IMR-90 (cell line): ENCODE data around the gene CPNE9. TPM values are rescaled to one million over a fixed set of nuclear protein-coding genes. Genes with fewer than 3 reads are reported as not detected.

ENCODE experiments used
- ATAC-seq: fragments of 200-7000 bp; cut with Tn5 transposase; 2 replicates; pipeline ENCODE4 v1.9.1; 2020; ENCODE audit warnings: low read depth, mild to moderate bottlenecking, moderate library complexity
- BruUV-seq: library from RNA; stranded (reverse); fragments of 400-500 nt; replicated peaks from 2 replicates; lab custom pipeline; 2021; lab: Mats Ljungman, UMichigan
- CTCF ChIA-PET: fragments of 300-600 bp; formaldehyde crosslinking; extraction: SDS; loops from one replicate; lab custom pipeline; 2021; ENCODE audit warnings: antibody characterized with exemption; lab: Yijun Ruan, JAX
- POLR2A ChIA-PET: fragments of 300-600 bp; sonication (Branson Sonifier 250); formaldehyde crosslinking; loops from one replicate; lab custom pipeline; 2022; ENCODE audit warnings: antibody characterized with exemption; ENCODE audit not compliant: unreplicated experiment; lab: Charles Lee
- DNase-seq: peaks from one replicate; pipeline ENCODE4 v3.0.0; 2013
- H2AFZ ChIP-seq: replicated peaks from 2 replicates; pipeline ENCODE3; 2013; ENCODE audit warnings: low read length, mild to moderate bottlenecking; ENCODE audit not compliant: poor library complexity
- H2AK5ac ChIP-seq: 2 replicates; pipeline ENCODE4 v1.6.1; 2013; ENCODE audit warnings: low read depth, low read length, inconsistent platforms
- H2AK9ac ChIP-seq: replicated peaks from 2 replicates; pipeline ENCODE3; 2013; ENCODE audit warnings: mild to moderate bottlenecking, low read depth, low read length, moderate library complexity; ENCODE audit not compliant: poor library complexity
- H2BK120ac ChIP-seq: 2 replicates; pipeline ENCODE4 v1.6.1; 2013; ENCODE audit warnings: low read depth, low read length, inconsistent platforms
- H2BK15ac ChIP-seq: 3 replicates; pipeline ENCODE4 v1.6.1; 2013; ENCODE audit warnings: low read depth, low read length, inconsistent platforms
- H2BK20ac ChIP-seq: 2 replicates; pipeline ENCODE4 v1.6.1; 2013; ENCODE audit warnings: low read depth, mild to moderate bottlenecking, inconsistent platforms, low read length, moderate library complexity
- H2BK5ac ChIP-seq: 2 replicates; pipeline ENCODE4 v1.6.1; 2013; ENCODE audit warnings: mild to moderate bottlenecking, low read depth, low read length, inconsistent platforms; ENCODE audit not compliant: poor library complexity, severe bottlenecking
- H3K14ac ChIP-seq: replicated peaks from 2 replicates; pipeline ENCODE4 v1.6.1; 2013; ENCODE audit warnings: low read depth, low read length, inconsistent platforms
- H3K18ac ChIP-seq: 2 replicates; pipeline ENCODE4 v1.6.1; 2013; ENCODE audit warnings: low read depth, low read length, control low read depth
- H3K23ac ChIP-seq: 2 replicates; pipeline ENCODE4 v1.6.1; 2013; ENCODE audit warnings: low read depth, low read length, inconsistent platforms
- H3K27ac ChIP-seq: 2 replicates; pipeline ENCODE4 v1.5.1; 2013; ENCODE audit warnings: mild to moderate bottlenecking, control low read depth, low read length; ENCODE audit not compliant: insufficient read depth
- H3K27me3 ChIP-seq: 2 replicates; pipeline ENCODE4 v1.6.1; 2013; ENCODE audit warnings: low read length; ENCODE audit not compliant: control insufficient read depth, insufficient read depth
- H3K36me3 ChIP-seq: 2 replicates; pipeline ENCODE4 v1.6.1; 2013; ENCODE audit warnings: low read length, mixed read lengths; ENCODE audit not compliant: control insufficient read depth, insufficient read depth
- H3K4ac ChIP-seq: 2 replicates; pipeline ENCODE4 v1.6.1; 2013; ENCODE audit warnings: low read depth, low read length, inconsistent platforms
- H3K4me1 ChIP-seq: 2 replicates; pipeline ENCODE4 v1.6.1; 2013; ENCODE audit warnings: low read length, mixed read lengths; ENCODE audit not compliant: control insufficient read depth, insufficient read depth
- H3K4me2 ChIP-seq: 2 replicates; pipeline ENCODE4 v1.6.1; 2013; ENCODE audit warnings: low read depth, mild to moderate bottlenecking, control low read depth, low read length, moderate library complexity
- H3K4me3 ChIP-seq: 2 replicates; pipeline ENCODE4 v1.5.1; 2013; ENCODE audit warnings: low read depth, mild to moderate bottlenecking, control low read depth, low read length, moderate library complexity; ENCODE audit not compliant: insufficient read depth
- H3K56ac ChIP-seq: 2 replicates; pipeline ENCODE4 v1.6.1; 2013; ENCODE audit warnings: low read length, inconsistent platforms; ENCODE audit not compliant: insufficient read depth; ENCODE audit errors: extremely low read depth
- H3K79me1 ChIP-seq, 2 experiments: 2 replicates each; pipeline ENCODE4 v1.6.1; 2013; ENCODE audit warnings: low read length in 2 of 2, inconsistent platforms in 1 of 2, low read depth in 1 of 2
- H3K9ac ChIP-seq: 2 replicates; pipeline ENCODE4 v1.6.1; 2013; ENCODE audit warnings: low read depth, low read length, control low read depth
- H3K9me1 ChIP-seq: 2 replicates; pipeline ENCODE4 v1.6.1; 2013; ENCODE audit warnings: low read length, inconsistent platforms; ENCODE audit not compliant: insufficient read depth
- H3K9me3 ChIP-seq: 2 replicates; pipeline ENCODE4 v1.6.1; 2013; ENCODE audit warnings: low read length; ENCODE audit not compliant: control insufficient read depth, insufficient read depth
- H4K20me1 ChIP-seq: 2 replicates; pipeline ENCODE4 v1.6.1; 2013; ENCODE audit warnings: low read length, inconsistent platforms; ENCODE audit not compliant: insufficient read depth
- H4K5ac ChIP-seq: 2 replicates; pipeline ENCODE4 v1.6.1; 2013; ENCODE audit warnings: mild to moderate bottlenecking, low read depth, low read length, control low read depth
- H4K8ac ChIP-seq, 2 experiments: 2 replicates each; pipeline ENCODE4 v1.6.1; 2013; ENCODE audit warnings: low read depth in 2 of 2, low read length in 2 of 2, control low read depth in 1 of 2, inconsistent platforms in 1 of 2
- H4K91ac ChIP-seq: 2 replicates; pipeline ENCODE4 v1.6.1; 2013; ENCODE audit warnings: low read depth, low read length, inconsistent platforms; ENCODE audit not compliant: insufficient read depth
- MAFK ChIP-seq: IDR thresholded peaks from 2 replicates; pipeline ENCODE4 v1.6.1; 2012; ENCODE audit warnings: low read depth, low read length, improper control_type of control experiment
- RCOR1 ChIP-seq: IDR thresholded peaks from 2 replicates; pipeline ENCODE4 v1.6.1; 2012; ENCODE audit warnings: mild to moderate bottlenecking, low read length, improper control_type of control experiment; ENCODE audit not compliant: insufficient replicate concordance
- USF2 ChIP-seq: fragments of 150-350 bp; IDR thresholded peaks from 2 replicates; pipeline ENCODE4 v1.6.1; 2017; ENCODE audit warnings: mild to moderate bottlenecking, antibody characterized with exemption, low read length, low read depth
- WGBS, 2 experiments: methylation state at CpG; one replicate each; pipeline versions ENCODE4 v1.1.5 to v1.1.7; 2013; ENCODE audit warnings: missing lambda C conversion rate in 2 of 2; ENCODE audit not compliant: insufficient read length in 1 of 2; ENCODE audit errors: extremely low coverage in 2 of 2; 5-methylcytosine and 5-hydroxymethylcytosine counted together
- dilution Hi-C: fragments of 300-500 bp; cut with HindIII; formaldehyde crosslinking; loops from one replicate; pipeline ENCODE4 v1.14.3; 2018; ENCODE audit warnings: low sequenced_read_pairs; ENCODE audit not compliant: unreplicated experiment
- in situ Hi-C: fragments of 300-500 bp; cut with MboI; formaldehyde crosslinking; loops from 3 replicates; pipeline ENCODE4 v1.14.3; 2019; ENCODE audit warnings: low sequenced_read_pairs, inconsistent platforms, mixed read lengths
- intact Hi-C: fragments of 100-400 bp; cut with micrococcal nuclease; formaldehyde crosslinking; loops from 2 replicates; pipeline ENCODE4 v1.10.0; 2022
- polyA plus RNA-seq, 3 experiments: library from polyadenylated mRNA; depleted of rRNA; stranded (reverse); fragments of >200 nt; gene quantifications; 2 replicates each; pipeline ENCODE4 v1.2.3, GENCODE V29; 2012; ENCODE audit warnings: low replicate concordance in 1 of 3
- total RNA-seq: library from RNA; depleted of rRNA; stranded (reverse); fragments of >200 nt; gene quantifications from 2 replicates; pipeline ENCODE4 v1.2.3, GENCODE V29; 2012

The CPNE9 gene
- total and polyA plus RNA-seq, 2 of the 4 experiments (the other 2 are of a cell fraction), result not detected

DNA sequence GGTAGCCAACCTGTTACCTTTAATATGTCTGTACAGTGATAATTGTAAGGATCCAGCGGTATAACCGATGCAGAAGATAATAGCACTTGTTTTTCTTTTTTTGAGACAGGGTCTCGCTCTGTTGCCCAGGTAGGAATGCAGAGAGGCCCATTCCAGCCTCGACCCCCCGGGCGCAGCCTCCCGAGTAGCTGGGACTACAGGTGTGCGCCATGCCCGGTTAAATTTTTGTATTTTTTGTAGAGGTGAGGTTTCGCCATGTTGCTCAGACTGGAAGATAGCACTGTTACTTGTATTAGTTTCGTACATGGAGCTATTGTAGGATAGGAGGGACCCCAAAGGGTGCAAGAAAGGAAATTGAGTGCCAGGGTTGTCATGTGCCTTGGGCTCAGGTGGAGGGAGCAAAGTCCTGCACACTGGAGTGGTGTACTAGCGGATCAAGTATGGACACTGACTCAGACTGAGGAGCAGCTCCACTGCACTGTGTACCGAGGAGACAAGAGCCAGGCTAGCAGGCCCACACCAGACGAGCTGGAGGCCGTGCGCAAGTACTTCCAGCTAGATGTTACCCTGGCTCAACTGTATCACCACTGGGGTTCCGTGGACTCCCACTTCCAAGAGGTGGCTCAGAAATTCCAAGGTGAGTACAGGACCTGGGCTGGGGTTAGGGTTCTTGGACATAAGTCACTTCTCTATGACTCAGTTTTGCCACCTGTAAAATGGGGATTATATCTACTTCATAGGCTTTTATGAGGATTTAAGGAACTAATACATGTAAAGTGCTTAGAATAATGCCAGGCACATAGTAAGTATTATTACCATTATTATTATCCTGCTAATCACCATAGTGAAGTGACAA lies 47.2 kb downstream of the CPNE9 start (continued):
- no peak for TF ChIP-seq USF2

DNA sequence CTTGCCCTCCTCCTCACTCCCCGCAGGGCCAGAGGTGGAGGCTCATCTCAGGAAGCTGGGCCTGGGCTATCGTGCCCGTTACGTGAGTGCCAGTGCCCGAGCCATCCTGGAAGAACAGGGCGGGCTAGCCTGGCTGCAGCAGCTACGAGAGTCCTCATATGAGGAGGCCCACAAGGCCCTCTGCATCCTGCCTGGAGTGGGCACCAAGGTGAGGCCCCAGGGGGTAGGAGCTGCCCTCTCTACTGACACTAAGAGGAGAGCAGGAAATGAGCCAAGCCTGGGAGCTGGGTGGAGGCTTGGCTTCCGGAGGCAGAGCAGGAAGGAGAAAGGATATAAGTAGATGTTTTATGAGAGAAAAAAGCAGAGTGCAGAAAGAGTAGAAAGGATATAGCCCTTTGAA lies 51.0 kb downstream of the CPNE9 start:
- H4K5ac ChIP-seq, result no peak overlapping the region
- H2AFZ ChIP-seq, result no peak overlapping the region
- H3K18ac ChIP-seq, result no peak overlapping the region
- no peak overlapping the region for H2AK5ac ChIP-seq
- TF ChIP-seq MAFK (no peak), RCOR1 (no peak), USF2 (no peak)
- 97% methylated on average over 6 of the region's 8 CpGs; no CpG with 5 or more reads in 1 of the 2 experiments for WGBS, 2 experiments
- H3K4me1 ChIP-seq, result peaks cover 4% of the 10 kb centered on the region
- in situ Hi-C loops, result no loop called here
- H4K91ac ChIP-seq, result no peak overlapping the region
- H3K4me2 ChIP-seq, result no peak overlapping the region
- ChIA-PET CTCF (no interaction called here), POLR2A (no interaction called here)
- intact Hi-C loops, result no loop called here
- no peak overlapping the region for H3K4me3 ChIP-seq
- no peaks in the 10 kb centered on the region for H4K20me1 ChIP-seq
- peaks cover 40% of the 10 kb centered on the region for H3K36me3 ChIP-seq
- H2AK9ac ChIP-seq, result peak overlapping the region; percentile 7
- H3K79me1 ChIP-seq, result peaks cover 13 to 25% of the 10 kb centered on the region in 2 experiments
- H3K56ac ChIP-seq, result no peak overlapping the region
- no peak overlapping the region for H2BK120ac ChIP-seq
- dilution Hi-C loops, result no loop called here
- no peak overlapping the region for H2BK15ac ChIP-seq
- DNase-seq (no peak), ATAC-seq (no peak)
- no peaks in the 10 kb centered on the region for H3K9me3 ChIP-seq
- H3K27me3 ChIP-seq, result no peaks in the 10 kb centered on the region
- no peak overlapping the region for H3K9ac ChIP-seq
- peaks cover 9% of the 10 kb centered on the region; the same call in 1 of the 2 replicates for H3K9me1 ChIP-seq
- no peak overlapping the region for H3K14ac ChIP-seq
- H3K4ac ChIP-seq, result no peak overlapping the region
- H2BK5ac ChIP-seq, result no peak overlapping the region
- H3K23ac ChIP-seq, result no peak overlapping the region
- H3K27ac ChIP-seq, result no peak overlapping the region
- BruUV-seq, result no TSS peak
- no peak overlapping the region for H2BK20ac ChIP-seq
- no peak overlapping the region for H4K8ac ChIP-seq
